GM21619 (cell line): ENCODE data around the gene TTC24.
A peak's percentile ranks its signal among the peaks of the same experiment; 100 is the strongest.
"Not testable (repeated sequence)": the region's sequence is repeated elsewhere in the genome, so short reads cannot be mapped to it uniquely, and the experiment has no call there.

Source experiments
- ATAC-seq: cut with Tn5 transposase; IDR thresholded peaks from one replicate; pipeline ENCODE4 v1.9.1; 2021; ENCODE audit not compliant: unreplicated experiment

TTC24 gene

GRCh38 chr1:156602557-156602993, 23.1 kb downstream of the TTC24 start:
- no peak for ATAC-seq

GRCh38 chr1:156607344-156607743, 27.8 kb downstream of the TTC24 start:
- not testable (repeated sequence) for ATAC-seq

- peak; percentile 83 for ATAC-seq
Observed at GRCh38 chr1:156608036-156608674, 28.6 kb downstream of the TTC24 start.

GRCh38 chr1:156608981-156609380, 29.5 kb downstream of the TTC24 start:
- ATAC-seq = no peak

GRCh38 chr1:156610072-156610471, 30.5 kb downstream of the TTC24 start:
- ATAC-seq = not testable (repeated sequence)

GRCh38 chr1:156612666-156613065, 33.1 kb downstream of the TTC24 start:
- no peak for ATAC-seq

GRCh38 chr1:156615946-156616345, 36.4 kb downstream of the TTC24 start:
- ATAC-seq = no peak

GRCh38 chr1:156616463-156616862, 36.9 kb downstream of the TTC24 start:
- no peak for ATAC-seq

GRCh38 chr1:156618853-156619581, 39.5 kb downstream of the TTC24 start, which contains the start of gene HAPLN2:
Gene HAPLN2, plus strand, starts transcription at chr1:156619415. Its CDS starts 4,076 bp downstream, at chr1:156623491.
- ATAC-seq = no peak

- no peak for ATAC-seq
Observed at GRCh38 chr1:156619582-156619955, 40.0 kb downstream of the TTC24 start.

- ATAC-seq = no peak
Observed at GRCh38 chr1:156622581-156623297, 43.2 kb downstream of the TTC24 start.

GRCh38 chr1:156623946-156624813, 44.7 kb downstream of the TTC24 start:
- ATAC-seq = no peak

GRCh38 chr1:156624814-156625435, 45.4 kb downstream of the TTC24 start:
- no peak for ATAC-seq

- no peak for ATAC-seq
Observed at GRCh38 chr1:156625436-156626078, 46.0 kb downstream of the TTC24 start.

GRCh38 chr1:156626079-156626438, 46.5 kb downstream of the TTC24 start:
- no peak for ATAC-seq

GRCh38 chr1:156627313-156627880, 47.9 kb downstream of the TTC24 start:
- no peak for ATAC-seq

- ATAC-seq = no peak
Observed at GRCh38 chr1:156629823-156630449, 50.4 kb downstream of the TTC24 start.

- ATAC-seq = not testable (repeated sequence)
Observed at GRCh38 chr1:156631152-156631551, 51.6 kb downstream of the TTC24 start.

- ATAC-seq = no peak
Observed at GRCh38 chr1:156632355-156632754, 52.8 kb downstream of the TTC24 start.
